HG02642 (cell line): Measurements from ENCODE around the gene BCKDK.
A peak's percentile ranks its signal among the peaks of the same experiment; 100 is the strongest.
"Not testable (repeated sequence)": the region's sequence is repeated elsewhere in the genome, so short reads cannot be mapped to it uniquely, and the experiment has no call there.

Source experiments
- ATAC-seq: cut with Tn5 transposase; IDR thresholded peaks from one replicate; pipeline ENCODE4 v1.9.1; 2021; ENCODE audit warnings: mild to moderate bottlenecking; ENCODE audit not compliant: unreplicated experiment, poor library complexity

BCKDK gene

DNA sequence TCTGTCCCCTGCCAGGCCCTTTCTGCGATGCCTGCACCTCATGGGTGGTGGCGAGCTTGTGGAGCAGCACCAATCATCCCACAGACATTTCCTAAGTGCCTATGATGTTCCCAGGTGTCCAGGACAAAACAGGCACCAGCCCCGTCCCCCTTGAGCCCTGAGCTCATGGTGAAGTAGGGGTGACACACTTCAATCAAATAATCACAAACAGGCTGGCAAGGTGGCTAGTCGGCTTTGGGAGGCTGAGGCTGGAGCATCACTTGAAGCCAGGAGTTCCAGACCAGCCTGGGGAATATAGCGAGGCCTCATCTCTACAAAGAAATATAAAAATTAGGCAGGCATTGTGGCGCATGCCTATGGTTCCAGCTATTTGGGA is 28.1 kb downstream of the BCKDK start:
- no peak for ATAC-seq

DNA sequence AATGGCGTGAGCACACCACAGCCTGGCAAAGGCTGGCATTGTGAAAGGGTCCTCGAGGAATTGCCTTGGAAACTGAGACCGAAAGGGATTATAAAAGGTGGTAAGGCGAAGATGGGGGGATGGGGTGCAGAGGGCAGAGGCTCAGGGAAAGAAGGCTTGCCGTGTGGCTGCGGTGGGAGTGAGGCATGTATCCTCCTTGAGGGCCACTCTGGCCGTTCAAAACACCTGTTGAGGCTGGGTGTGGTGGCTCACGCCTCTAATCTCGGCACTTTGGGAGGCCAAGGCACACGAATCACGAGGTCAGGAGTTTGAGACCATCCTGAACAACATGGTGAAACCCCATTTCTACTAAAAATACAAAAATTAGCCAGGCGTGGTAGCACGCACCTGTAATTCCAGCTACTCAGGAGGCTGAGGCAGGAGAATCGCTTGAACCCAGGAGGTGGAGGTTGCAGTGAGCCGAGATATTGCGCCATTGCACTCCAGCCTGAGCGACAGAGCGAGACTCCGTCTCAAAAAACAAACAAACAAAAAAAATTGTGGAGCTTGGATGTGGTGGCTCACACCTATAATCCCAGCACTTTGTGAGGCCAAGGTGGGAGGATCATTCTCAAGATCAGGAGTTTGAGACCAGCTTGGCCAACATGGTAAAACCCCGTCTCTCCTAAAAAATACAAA is 28.8 kb downstream of the BCKDK start:
- ATAC-seq: not testable (repeated sequence)

DNA sequence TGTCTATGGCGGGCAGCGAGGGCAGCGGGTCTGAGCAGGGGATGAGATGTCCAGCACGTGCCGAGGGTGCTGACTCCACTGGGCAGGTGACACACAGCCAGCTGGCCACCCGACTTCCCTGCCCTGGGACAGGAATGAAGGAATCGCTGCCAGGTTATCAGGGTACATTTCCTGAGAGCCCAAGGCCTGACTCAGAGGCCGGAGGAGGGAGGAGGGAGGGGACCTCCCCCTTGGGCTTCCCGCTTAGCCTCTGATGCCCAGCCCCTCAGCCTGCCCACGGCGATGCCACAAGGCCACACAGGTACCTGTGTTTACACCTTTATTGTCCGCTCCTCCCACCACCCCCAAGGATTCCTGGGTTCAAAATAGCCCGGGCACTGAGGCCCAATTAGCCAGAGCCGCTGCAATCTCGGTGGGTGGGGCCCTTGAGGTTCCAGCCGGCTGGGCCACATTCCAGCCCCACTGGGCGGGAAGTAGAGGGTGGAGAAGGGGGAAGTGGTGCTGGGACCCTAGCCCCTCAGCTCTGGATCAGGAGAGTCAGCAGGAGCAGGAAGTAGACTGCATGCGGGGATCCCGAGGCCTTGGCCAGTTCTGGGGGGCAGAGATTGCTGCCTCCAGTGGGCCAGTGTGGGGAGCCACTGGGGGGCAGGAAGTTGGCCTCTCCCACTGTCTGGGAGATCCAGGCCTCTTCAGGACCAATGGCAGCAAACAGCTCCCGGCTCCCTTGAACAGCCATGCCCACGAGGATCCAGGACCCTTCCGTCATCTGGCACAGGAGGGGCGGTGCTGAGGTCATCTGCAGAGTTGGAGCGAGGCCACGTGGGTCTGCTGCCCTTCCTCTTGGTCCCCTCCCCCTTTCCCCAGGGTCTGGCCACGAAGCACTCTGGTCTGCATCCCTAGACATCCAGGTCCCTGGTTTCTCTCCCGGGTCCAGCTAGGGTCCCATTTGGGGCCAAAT is 30.7 kb downstream of the BCKDK start:
- ATAC-seq: no peak

DNA sequence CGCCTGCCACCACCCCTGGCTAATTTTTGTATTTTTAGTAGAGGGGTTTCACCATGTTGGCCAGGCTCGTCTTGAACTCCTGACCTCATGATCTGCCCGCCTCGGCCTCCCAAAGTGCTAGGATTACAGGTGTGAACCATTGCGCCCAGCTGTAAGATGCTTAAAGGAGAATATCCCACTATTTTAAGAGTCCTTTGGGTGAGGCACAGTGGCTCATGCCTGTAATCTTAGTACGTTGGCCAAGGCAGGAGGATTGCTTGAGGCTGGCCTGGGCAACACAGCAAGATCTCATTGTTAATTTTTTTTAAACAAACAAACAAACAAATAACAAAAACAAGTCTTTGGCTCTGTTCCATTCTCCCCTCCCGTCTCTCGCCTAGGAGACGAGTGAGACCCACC is 32.9 kb downstream of the BCKDK start:
- ATAC-seq: not testable (repeated sequence)

DNA sequence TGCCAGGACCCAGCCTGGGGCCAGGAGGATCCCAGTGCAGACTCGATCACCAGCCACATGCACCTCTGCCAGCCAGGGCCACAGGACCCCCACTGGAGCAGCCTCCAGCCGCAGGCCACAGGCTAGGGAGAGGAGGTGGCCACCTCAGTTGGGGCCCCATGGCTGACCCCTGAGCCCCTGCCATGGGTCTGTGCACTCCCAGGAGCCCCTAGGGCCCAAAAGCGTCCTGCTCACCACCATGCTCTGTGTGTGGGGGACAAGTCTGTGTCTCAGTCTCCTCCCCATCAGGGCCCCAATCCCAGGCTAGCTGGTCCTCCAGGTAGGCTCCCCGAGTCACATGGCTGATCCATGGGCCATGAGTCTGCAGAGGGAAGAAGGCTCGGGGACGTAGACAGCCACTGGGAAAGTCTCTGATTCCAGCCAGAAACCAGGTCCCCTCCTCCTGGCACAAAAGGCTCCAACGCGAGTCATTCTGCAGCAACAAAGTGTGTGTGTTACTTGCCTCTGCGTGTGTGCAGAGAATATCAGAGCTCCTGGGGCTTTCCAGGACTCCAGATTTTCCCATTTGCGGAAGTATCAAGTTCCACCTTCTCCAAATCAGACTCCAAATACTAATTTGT is 33.4 kb downstream of the BCKDK start:
- no peak for ATAC-seq

DNA sequence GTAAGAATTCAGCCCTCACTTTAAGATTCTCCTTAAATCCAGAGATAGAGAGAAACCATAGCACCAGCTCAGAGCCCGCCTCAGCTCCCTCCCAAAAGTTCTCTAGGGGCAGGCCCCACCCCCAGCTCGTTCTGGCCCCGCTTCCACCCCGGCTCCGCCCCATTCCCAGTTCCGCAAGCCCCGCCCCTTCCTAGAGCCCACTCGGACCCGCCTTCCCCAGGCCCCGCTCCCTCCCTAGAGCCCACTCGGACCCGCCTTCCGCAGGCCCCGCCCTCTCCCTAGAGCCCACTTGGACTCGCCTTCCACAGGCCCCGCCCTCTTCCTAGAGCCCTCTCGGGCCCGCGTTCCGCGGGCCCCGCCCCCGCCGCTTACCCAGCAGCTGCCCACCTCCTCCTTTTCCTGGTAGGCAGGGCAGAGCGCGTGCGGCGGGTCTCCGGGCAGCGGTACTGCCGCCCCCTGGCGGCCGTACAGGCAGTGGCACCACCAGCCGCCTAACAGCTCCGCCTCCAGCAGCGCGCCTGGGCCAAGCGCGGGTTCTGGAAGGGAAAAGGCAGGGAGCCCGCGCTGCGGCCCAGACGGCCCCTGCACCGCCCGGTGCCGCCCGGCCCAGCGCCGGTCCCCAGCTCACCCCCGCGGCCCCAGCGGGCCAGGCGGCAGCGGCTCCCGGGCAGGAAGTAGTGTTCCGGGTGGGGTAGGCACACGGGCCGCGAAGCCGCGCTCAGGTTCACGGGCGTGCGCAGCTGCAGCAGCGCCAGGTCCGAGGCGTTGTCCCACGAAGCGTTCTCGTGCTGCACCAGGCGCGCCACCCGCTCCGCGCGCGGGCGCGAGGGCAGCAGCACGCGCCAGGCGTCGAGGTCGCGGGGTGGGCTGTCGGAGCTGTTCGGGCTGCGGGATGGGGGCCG is 34.2 kb downstream of the BCKDK start:
- peak; percentile 92 for ATAC-seq

DNA sequence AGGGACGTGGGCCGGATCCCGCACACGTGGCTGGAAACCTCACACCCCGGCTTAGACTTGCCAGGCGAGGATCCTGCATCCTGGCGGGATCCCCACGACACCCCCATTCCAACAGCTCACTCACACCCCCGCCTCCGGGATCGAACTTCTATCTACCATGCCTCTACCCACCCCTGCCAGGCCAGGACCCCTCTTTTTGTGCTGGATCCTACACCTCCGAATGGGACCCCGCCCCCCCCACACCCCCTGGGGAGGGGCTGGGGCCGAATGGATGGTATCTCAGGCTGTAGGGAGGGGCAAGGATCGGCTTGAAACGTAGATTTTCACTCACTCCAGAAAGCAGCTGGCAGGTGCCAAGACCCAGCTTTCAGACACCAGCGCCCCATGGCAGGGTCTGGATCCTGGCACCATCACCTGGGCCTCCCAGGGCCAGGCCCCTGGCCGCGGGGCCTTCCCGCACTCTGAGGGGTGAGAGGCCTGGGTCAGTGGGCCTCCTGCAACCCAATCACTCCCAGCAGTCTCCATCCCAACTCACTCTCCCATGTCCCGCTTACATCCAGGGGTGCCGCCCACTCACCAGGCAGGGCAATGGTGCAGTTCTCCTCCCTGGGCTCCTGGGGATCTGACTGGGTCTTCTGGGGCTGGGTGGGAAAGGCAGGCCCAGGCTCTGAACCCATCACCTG is 35.0 kb downstream of the BCKDK start:
- no peak for ATAC-seq

DNA sequence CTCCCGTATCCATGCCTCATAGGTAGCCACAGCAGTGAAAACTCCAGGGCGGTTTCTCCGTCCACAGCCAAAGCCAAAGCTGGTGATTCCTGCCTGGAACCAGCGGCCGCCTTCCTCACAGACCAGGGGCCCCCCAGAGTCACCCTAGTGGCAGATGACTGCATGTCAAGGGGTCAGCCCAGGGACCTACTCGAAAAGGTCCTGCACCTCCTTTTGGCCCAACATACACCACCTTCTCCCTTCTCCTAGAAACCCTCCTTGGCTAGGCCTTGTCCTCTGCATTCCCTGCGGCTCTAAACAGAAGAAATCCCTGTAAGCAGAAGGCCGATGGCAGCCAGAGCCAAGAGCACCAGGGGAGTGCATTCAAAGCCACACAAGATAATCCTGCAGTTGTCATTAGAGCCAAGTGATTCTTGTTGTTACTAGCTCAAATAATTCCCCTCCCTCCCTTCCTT is 35.5 kb downstream of the BCKDK start:
- no peak for ATAC-seq

DNA sequence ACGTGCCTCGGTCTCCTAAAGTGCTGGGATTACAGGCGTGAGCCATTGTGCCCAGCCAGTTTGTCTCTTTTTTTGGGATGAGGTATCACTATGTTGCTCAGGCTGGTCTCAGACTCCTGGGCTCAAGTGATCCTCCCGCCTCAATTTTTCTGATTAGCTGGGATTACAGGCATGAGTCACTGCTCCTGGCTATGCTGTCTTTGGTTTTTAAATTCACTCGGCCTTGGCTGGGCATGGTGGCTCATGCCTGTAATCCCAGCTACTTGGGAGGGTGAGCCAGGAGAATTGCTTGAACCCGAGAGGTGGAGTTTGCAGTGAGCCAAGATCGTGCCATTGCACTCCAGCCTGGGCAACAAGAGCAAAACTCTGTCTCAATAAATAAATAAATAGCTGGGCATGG is 36.2 kb downstream of the BCKDK start:
- ATAC-seq: not testable (repeated sequence)

DNA sequence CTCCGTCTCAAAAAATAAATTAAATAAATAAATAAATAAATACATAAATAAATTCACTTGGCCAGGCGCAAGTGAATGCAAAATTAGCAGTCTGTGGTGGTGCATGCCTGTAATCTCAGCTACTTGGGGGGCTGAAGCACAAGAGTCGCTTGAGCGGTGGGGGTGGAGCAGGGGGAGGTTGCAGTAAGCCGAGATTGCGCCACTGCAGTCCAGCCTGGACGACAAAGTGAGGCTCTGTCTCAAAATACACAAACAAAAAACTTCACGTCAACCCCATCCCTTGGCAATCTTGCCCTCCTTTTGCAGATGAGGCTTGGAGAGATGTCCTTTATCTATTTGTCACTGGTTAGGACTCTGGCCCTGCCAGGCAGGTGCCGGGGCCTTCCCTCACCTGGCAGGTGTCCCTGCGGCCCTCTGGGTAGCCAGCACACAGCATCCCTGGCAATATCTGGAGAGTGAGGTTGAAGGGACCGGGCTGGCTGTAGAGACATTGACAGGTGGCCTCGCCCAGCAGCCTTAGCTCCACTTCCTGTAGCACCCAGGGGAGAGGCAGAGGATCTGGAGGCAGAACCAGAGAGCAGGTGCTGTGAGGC is 37.3 kb downstream of the BCKDK start:
- ATAC-seq: no peak

DNA sequence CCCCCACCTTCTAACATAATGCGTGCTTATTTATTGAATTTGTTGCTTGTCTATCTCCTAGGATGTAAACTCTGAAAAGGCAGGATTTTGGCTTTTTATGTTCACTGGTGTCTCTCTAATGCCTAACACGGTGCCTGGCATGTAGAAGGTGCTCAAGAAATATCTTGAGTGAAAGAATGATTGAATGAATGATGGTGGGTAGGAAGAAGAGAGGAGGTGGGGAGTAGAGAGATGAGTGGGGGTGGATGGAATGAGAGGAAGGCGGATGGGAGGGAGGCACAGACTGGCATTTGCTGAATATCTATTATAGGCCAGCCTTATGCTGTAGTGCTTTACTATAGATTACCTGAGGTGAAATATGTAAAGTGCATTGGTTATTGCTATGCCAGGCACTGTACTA is 39.4 kb downstream of the BCKDK start:
- ATAC-seq: no peak

DNA sequence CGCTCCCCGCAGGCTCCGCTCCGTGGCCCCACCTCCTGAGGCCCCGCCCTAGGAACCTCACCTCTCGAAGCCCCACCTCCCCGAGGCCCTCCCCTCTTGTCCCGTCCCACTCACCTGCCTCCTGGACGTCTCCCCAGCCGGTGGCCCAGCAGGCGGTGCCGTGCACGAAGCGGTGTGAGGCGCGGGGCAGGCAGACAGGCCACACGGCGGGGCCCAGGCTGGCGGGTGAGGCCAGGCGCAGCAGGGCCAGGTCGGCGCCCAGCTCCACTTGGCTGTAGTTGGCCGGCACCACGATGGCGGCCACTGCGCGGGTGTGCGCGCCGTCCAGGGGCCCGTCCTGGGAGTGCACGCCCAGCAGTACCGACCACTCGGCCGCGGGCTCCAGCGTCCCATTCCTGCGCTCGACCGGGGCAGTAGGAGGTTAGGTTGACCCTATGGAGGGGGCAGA is 40.1 kb downstream of the BCKDK start:
- ATAC-seq: no peak

DNA sequence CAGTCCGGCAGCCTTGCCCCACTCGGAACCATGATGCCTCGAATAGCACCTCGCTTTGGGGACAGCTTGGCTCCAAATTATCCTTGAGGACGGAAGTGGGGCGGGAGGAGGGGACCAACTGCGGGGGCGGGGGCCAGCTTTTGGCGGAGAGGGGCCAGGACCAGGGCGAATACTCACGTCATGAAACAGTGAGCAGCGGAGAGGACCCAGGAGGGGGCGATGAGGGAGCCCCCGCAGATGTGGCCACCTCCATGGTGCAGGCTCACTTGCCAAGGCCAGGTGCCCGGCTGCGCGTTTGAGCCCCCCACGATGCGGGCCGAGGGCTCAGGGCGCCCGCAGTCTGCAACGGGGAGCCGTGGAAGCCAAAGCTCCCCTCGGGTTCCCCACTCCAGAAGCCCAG is 40.7 kb downstream of the BCKDK start:
- no peak for ATAC-seq

DNA sequence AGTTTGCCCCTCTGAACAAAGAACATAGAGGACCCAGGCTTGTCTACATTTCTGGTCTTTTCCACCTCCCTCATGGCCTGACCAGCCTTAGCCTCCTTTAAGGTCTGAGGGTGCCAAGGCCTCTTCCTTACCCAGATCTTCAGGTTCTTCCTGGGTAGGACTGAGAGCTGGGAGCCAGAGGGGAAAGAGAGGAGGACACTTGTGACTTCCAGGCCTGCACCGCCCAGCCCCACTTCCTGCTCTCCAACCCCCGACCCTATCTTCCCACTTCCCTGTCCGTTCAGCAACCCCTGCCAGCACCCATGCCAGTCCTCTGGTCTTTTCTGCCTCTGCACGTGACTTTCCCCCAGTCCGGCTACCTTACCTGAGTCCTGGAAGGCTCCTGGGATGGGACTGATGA is 41.1 kb downstream of the BCKDK start:
- ATAC-seq: no peak

DNA sequence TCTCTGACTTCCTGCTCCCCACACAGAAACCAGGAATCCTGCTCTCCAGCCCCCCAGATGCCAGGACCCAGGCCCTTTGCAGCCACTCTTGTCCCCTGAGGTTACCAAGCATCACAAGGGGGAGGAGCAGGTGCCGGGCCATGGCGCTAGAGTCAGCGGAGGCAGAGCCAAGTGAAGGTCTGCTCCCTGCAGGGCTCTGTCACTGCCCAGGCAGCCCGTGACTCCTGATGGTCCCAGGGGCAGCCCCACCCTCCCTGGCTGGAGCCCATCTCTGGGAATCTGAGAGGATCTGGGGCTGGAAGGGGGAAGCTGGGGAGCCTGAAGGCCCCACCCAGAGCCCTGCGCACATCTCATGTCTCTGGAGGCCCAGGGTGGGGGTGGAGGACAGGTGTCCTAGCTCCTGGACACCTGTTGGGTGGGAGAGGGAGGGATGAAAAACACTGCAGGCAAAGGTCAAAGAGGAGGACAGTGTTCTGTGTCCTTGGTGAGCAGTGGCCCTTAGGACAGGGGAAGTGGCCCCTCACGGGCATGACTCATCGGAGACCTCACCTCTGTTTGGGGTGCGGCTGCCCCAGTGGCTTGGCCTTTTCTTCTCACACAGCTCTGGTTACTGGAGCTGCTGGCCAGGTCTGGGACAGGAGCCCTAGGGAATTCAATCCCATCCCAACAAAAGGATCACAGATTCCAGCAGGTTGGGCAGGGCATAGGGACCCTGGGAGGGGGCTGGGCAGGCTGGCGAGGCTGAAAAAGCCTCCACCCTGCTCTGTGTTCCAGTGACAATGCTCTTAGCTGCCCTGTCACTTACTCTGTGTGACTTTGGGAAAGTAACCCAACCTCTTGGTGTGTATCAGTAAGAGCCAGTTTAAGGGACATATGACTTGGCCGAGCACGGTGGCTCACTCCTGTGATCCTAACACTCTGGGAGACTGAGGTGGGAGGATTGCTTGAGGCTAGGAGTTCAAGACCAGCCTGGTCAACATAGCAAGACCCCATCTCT is 42.0 kb downstream of the BCKDK start, which contains the start of gene PRSS36:
Gene PRSS36, minus strand, starts transcription at position 173 of the 997 bp plus-strand sequence. Its CDS starts 31 bp downstream, at position 142.
- no peak for ATAC-seq

DNA sequence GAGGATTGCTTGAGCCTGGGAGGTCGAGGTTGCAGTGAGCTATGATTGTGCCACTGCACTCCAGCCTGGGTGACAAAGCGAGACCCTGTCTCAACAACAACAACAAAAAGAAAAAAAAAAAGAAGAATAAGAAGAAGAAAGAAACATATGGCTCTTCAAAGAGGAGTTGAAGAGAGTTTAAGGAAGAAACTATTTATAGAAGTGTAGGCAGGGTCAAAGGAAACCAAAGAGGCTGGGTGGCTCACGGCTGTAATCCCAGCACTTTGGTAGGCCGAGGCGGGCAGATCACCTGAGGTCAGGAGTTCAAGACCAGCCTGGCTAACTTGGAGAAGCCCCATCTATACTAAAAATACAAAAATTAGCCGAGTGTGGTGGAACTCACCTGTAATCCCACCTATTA is 42.8 kb downstream of the BCKDK start:
- not testable (repeated sequence) for ATAC-seq

DNA sequence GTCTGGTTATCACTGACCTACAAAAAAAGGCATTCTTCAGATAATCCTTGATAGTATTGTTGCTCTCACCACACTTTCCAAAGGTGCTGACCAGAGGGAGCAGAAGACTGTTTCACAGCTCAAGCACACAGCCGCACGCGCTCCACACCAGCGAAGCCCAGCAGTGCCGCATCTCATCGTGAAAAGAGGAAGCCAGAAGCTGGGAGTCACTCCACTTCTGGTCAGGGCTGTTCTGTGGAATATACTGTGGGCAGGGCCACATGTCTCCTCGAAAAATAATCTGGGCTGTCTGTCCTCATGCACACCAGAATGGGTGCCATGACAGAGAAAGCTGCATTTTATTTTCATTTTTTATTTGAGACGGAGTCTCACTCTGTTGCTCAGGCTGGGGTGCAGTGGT is 49.0 kb downstream of the BCKDK start:
- ATAC-seq: no peak
